HepG2 (cell line): ENCODE measurements around the gene IL1RAPL2. TPM values are rescaled to one million over a fixed set of nuclear protein-coding genes. Genes with fewer than 3 reads are reported as not detected.

Experiments used
- ATAC-seq: fragments of 200-7000 bp; cut with Tn5 transposase; 3 replicates; pipeline ENCODE4 v1.9.1; 2020; ENCODE audit warnings: mild to moderate bottlenecking, moderate library complexity
- BruUV-seq: library from RNA; stranded (reverse); fragments of 400-500 nt; replicated peaks from 2 replicates; lab custom pipeline; 2021; lab: Mats Ljungman, UMichigan
- CTCF ChIA-PET: fragments of 300-600 bp; formaldehyde crosslinking; extraction: SDS; loops from one replicate; lab custom pipeline; 2021; ENCODE audit warnings: low total read pairs, inconsistent platforms, low intra/inter-chr PET ratio; lab: Yijun Ruan, JAX
- POLR2A ChIA-PET: fragments of 350-600 bp; sonication (Branson Sonifier 250); formaldehyde crosslinking; loops from one replicate; lab custom pipeline; 2020; ENCODE audit warnings: antibody characterized with exemption, inconsistent platforms; lab: Yijun Ruan, JAX
- DNase-seq: peaks from one replicate; pipeline ENCODE4 v3.0.0-alpha.2; 2015; ENCODE audit warnings: low spot score
- FAIRE-seq: peaks from 3 replicates; lab custom pipeline; 2011; peaks lifted over from hg19 to GRCh38; lab: Jason Lieb, UNC
- H2AFZ ChIP-seq: one replicate; pipeline ENCODE4 v1.6.1; 2011; ENCODE audit warnings: low read length, inconsistent platforms
- H3K27ac ChIP-seq: fragments of 300-600 bp; 3 replicates; pipeline ENCODE4 v1.8.0; 2011; ENCODE audit warnings: mixed run types, mild to moderate bottlenecking, mixed read lengths, low read length, inconsistent platforms; ENCODE audit not compliant: insufficient read depth; ENCODE audit errors: extremely low read length
- H3K27me3 ChIP-seq, 2 experiments: fragments of 200-600 bp in 1 of 2; 2 replicates in 1 of 2; 3 replicates in 1 of 2; pipeline versions ENCODE4 v1.6.0 to v1.8.0; 2011; ENCODE audit warnings: low read length in 2 of 2, mild to moderate bottlenecking in 2 of 2, moderate library complexity in 2 of 2, inconsistent platforms in 1 of 2; ENCODE audit not compliant: insufficient read depth in 2 of 2, control insufficient read depth in 1 of 2
- H3K36me3 ChIP-seq, 2 experiments: fragments of 200-600 bp in 1 of 2; replicated peaks in 1 of 2; 2 replicates in 1 of 2; 3 replicates in 1 of 2; pipeline versions ENCODE4 v1.5.1 to v1.8.0; 2011; ENCODE audit warnings: low read length in 2 of 2, inconsistent platforms in 1 of 2; ENCODE audit not compliant: insufficient read depth in 2 of 2, control insufficient read depth in 1 of 2
- H3K4me1 ChIP-seq: 2 replicates; pipeline ENCODE4 v1.5.1; 2012; ENCODE audit warnings: low read length, inconsistent platforms; ENCODE audit not compliant: insufficient read depth
- H3K4me2 ChIP-seq: 2 replicates; pipeline ENCODE4 v1.6.0; 2011; ENCODE audit warnings: low read depth, low read length, inconsistent platforms
- H3K4me3 ChIP-seq, 3 experiments: fragments of 200-600 bp in 1 of 3; sonication (generic), shearing (Covaris generic) in 1 of 3; replicated peaks in 1 of 3; 2 replicates each; pipeline ENCODE4 v1.5.1; 2011 to 2016; ENCODE audit warnings: low read length in 3 of 3, inconsistent platforms in 2 of 3, low read depth in 2 of 3, mild to moderate bottlenecking in 2 of 3, control low read depth in 1 of 3, mixed read lengths in 1 of 3; ENCODE audit not compliant: insufficient read depth in 1 of 3
- H3K79me2 ChIP-seq: one replicate; pipeline ENCODE4 v1.6.1; 2011; ENCODE audit warnings: low read length, inconsistent platforms; ENCODE audit not compliant: insufficient read depth
- H3K9ac ChIP-seq: 2 replicates; pipeline ENCODE4 v1.6.0; 2011; ENCODE audit warnings: mild to moderate bottlenecking, low read depth, low read length, inconsistent platforms; ENCODE audit not compliant: insufficient read depth
- H3K9me3 ChIP-seq: 2 replicates; pipeline ENCODE4 v1.5.1; 2012; ENCODE audit warnings: mild to moderate bottlenecking, low read length
- H4K20me1 ChIP-seq: 2 replicates; pipeline ENCODE4 v1.6.0; 2011; ENCODE audit warnings: inconsistent platforms, mild to moderate bottlenecking, low read length, moderate library complexity; ENCODE audit not compliant: insufficient read depth
- BRCA1 ChIP-seq: sonication (generic); formaldehyde crosslinking; IDR thresholded peaks from 2 replicates; pipeline ENCODE4 v1.4.0; 2020; ENCODE audit warnings: missing genetic modification reagents
- HOXA3 ChIP-seq: sonication (generic); formaldehyde crosslinking; IDR thresholded peaks from 2 replicates; pipeline ENCODE4 v1.5.0; 2020; ENCODE audit warnings: missing genetic modification reagents
- NFE2L2 ChIP-seq: fragments of 150-350 bp; IDR thresholded peaks from 2 replicates; pipeline ENCODE4 v1.6.1; 2014; ENCODE audit warnings: low read length
- NR2F1 ChIP-seq, 2 experiments: fragments of 450-650 bp in 1 of 2; formaldehyde crosslinking in 1 of 2; IDR thresholded peaks; 2 replicates each; pipeline versions ENCODE4 v1.5.0 to v1.6.1; 2016 to 2020; ENCODE audit warnings: mild to moderate bottlenecking in 1 of 2, missing compliant biosample characterization in 1 of 2, missing genetic modification reagents in 1 of 2, moderate library complexity in 1 of 2
- SMARCE1 ChIP-seq: fragments of 450-650 bp; IDR thresholded peaks from 2 replicates; pipeline ENCODE4 v1.6.1; 2017; ENCODE audit warnings: borderline replicate concordance
- ZC3H4 ChIP-seq: sonication (generic); formaldehyde crosslinking; IDR thresholded peaks from 2 replicates; pipeline ENCODE4 v1.4.0; 2020; ENCODE audit warnings: missing genetic modification reagents, borderline replicate concordance
- ZNF557 ChIP-seq: sonication (generic); formaldehyde crosslinking; IDR thresholded peaks from 2 replicates; pipeline ENCODE4 v1.4.0; 2020; ENCODE audit warnings: missing genetic modification reagents
- ZNF768 ChIP-seq: sonication (generic); formaldehyde crosslinking; IDR thresholded peaks from 2 replicates; pipeline ENCODE4 v1.4.0; 2020; ENCODE audit warnings: missing genetic modification reagents
- WGBS: methylation state at CpG from one replicate; pipeline ENCODE4 v1.1.6; 2017; ENCODE audit warnings: low lambda C conversion rate; 5-methylcytosine and 5-hydroxymethylcytosine counted together
- in situ Hi-C: cut with HindIII; loops from 2 replicates; pipeline ENCODE4 v1.10.0; 2017; ENCODE audit warnings: low pct_unique_long_range_greater_than_20kb; ENCODE audit not compliant: extremely low pct_ligation_motif_present
- intact Hi-C: fragments of 100-400 bp; cut with micrococcal nuclease; formaldehyde crosslinking; loops from one replicate; pipeline ENCODE4 v1.10.0; 2022; ENCODE audit not compliant: unreplicated experiment
- polyA plus RNA-seq, 8 experiments: library from polyadenylated mRNA; depleted of rRNA in 3 of 8; stranded (reverse) in 7 of 8; unstranded in 1 of 8; fragments of >200 nt; fragmentation: Illumina TruSeq in 4 of 8; extraction: Trizol in 4 of 8; gene quantifications; 2 replicates each; pipeline versions ENCODE4 v1.2.1 to v1.2.3, GENCODE V29; 2011 to 2016; ENCODE audit warnings: low read depth in 4 of 8, missing spikeins in 1 of 8, mixed read lengths in 1 of 8; ENCODE audit not compliant: insufficient read depth in 1 of 8
- total RNA-seq, 5 experiments: library from RNA; depleted of rRNA; stranded (reverse); fragments of >200 nt; fragmentation: Illumina TruSeq; extraction: Trizol; gene quantifications; 2 replicates each; pipeline ENCODE4 v1.2.3, GENCODE V29; 2016; ENCODE audit warnings: low read depth in 1 of 5
- TF ChIP-seq, protein P1 (sequence below): fragments of 450-650 bp; IDR thresholded peaks from 2 replicates; pipeline ENCODE4 v1.6.1; 2017

The IL1RAPL2 gene
- total and polyA plus RNA-seq, 2 of the 13 experiments (the other 11 are each of a cell fraction or from before 2014, with no cell fraction given) = not detected

- ATAC-seq (no peak), DNase-seq (no peak), FAIRE-seq (no peak)
- no peaks in the 10 kb centered on the region for H3K9me3 ChIP-seq
- H3K4me1 ChIP-seq = no peaks in the 10 kb centered on the region
- ChIA-PET CTCF (no interaction called here), POLR2A (no interaction called here)
- no peaks in the 10 kb centered on the region for H3K36me3 ChIP-seq
- TF ChIP-seq ZNF557 (CRISPR knock-in tag) = no peak
- no peak for TF ChIP-seq BRCA1 (CRISPR knock-in tag)
- TF ChIP-seq SMARCE1 = no peak
- H2AFZ ChIP-seq = no peak overlapping the region
- H3K9ac ChIP-seq = no peak overlapping the region
- 0% methylated on average over 1 of the region's 1 CpG for whole genome bisulfite sequencing
- H3K4me3 ChIP-seq = no peak overlapping the region
- H3K4me2 ChIP-seq = no peak overlapping the region
- no peaks in the 10 kb centered on the region for H3K79me2 ChIP-seq
- in situ Hi-C loops (no loop called here), intact Hi-C loops (no loop called here)
- no TSS peak for BruUV-seq
- H3K27ac ChIP-seq = no peak overlapping the region
- H4K20me1 ChIP-seq = no peaks in the 10 kb centered on the region
- no peaks in the 10 kb centered on the region for H3K27me3 ChIP-seq
These were observed 352.1 kb downstream of the IL1RAPL2 start for GRCh38 chrX:104918122-104918521.

GRCh38 chrX:104921584-104922205 lies 355.7 kb downstream of the IL1RAPL2 start:
- in situ Hi-C loops = no loop called here
- H3K27ac ChIP-seq = no peak overlapping the region
- no TSS peak for BruUV-seq
- no CpG with 5 or more reads among the region's 9 CpGs for WGBS
- no peaks in the 10 kb centered on the region for H3K79me2 ChIP-seq
- H2AFZ ChIP-seq = no peak overlapping the region
- H3K4me1 ChIP-seq = no peaks in the 10 kb centered on the region
- FAIRE-seq (no peak), DNase-seq (no peak), ATAC-seq (no peak; the same call in 2 of the 3 replicates)
- no peaks in the 10 kb centered on the region for H4K20me1 ChIP-seq
- TF ChIP-seq HOXA3 (CRISPR knock-in tag) (no peak), NFE2L2 (no peak), ZC3H4 (CRISPR knock-in tag) (no peak), NR2F1 (CRISPR knock-in tag; IDR thresholded peaks at IDR 0.05) (no peak), ZNF768 (CRISPR knock-in tag) (no peak)
- TF ChIP-seq, protein P1, sequence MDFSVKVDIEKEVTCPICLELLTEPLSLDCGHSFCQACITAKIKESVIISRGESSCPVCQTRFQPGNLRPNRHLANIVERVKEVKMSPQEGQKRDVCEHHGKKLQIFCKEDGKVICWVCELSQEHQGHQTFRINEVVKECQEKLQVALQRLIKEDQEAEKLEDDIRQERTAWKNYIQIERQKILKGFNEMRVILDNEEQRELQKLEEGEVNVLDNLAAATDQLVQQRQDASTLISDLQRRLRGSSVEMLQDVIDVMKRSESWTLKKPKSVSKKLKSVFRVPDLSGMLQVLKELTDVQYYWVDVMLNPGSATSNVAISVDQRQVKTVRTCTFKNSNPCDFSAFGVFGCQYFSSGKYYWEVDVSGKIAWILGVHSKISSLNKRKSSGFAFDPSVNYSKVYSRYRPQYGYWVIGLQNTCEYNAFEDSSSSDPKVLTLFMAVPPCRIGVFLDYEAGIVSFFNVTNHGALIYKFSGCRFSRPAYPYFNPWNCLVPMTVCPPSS = no peak
- H3K4me2 ChIP-seq = no peak overlapping the region
- no peak overlapping the region for H3K4me3 ChIP-seq
- no peaks in the 10 kb centered on the region for H3K27me3 ChIP-seq
- H3K36me3 ChIP-seq = no peaks in the 10 kb centered on the region
- intact Hi-C loops = no loop called here
- no peaks in the 10 kb centered on the region for H3K9me3 ChIP-seq
- CTCF ChIA-PET = no interaction called here
- H3K9ac ChIP-seq = no peak overlapping the region
- POLR2A ChIA-PET = no interaction called here
